ENCODE data around the gene USP35. TPM values are rescaled to one million over a fixed set of nuclear protein-coding genes. Genes with fewer than 3 reads are reported as not detected.

USP35 gene
- total RNA-seq, 2 donors from 2014 or later = 8.0 to 8.6 TPM

GRCh38 chr11:78200061-78200460 lies 11.3 kb downstream of the USP35 start:
- Histone ChIP-seq H3K27me3 (no peaks in the 10 kb centered on the region), H3K36me3 (peaks cover 29% of the 10 kb centered on the region), H3K4me3 (no peak overlapping the region), H3K27ac (no peak overlapping the region), H3K9me3 (no peaks in the 10 kb centered on the region), H3K4me1 (peaks cover 0 to 12% of the 10 kb centered on the region in 2 donors)
- TF ChIP-seq, protein P1, sequence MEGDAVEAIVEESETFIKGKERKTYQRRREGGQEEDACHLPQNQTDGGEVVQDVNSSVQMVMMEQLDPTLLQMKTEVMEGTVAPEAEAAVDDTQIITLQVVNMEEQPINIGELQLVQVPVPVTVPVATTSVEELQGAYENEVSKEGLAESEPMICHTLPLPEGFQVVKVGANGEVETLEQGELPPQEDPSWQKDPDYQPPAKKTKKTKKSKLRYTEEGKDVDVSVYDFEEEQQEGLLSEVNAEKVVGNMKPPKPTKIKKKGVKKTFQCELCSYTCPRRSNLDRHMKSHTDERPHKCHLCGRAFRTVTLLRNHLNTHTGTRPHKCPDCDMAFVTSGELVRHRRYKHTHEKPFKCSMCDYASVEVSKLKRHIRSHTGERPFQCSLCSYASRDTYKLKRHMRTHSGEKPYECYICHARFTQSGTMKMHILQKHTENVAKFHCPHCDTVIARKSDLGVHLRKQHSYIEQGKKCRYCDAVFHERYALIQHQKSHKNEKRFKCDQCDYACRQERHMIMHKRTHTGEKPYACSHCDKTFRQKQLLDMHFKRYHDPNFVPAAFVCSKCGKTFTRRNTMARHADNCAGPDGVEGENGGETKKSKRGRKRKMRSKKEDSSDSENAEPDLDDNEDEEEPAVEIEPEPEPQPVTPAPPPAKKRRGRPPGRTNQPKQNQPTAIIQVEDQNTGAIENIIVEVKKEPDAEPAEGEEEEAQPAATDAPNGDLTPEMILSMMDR (IDR thresholded peaks at IDR 0.05) = no peak
- no peak for DNase-seq (ENCODE audit: low spot score)

GRCh38 chr11:78200553-78200952 lies 11.8 kb downstream of the USP35 start:
- no peak for DNase-seq (ENCODE audit: low spot score)
- Histone ChIP-seq H3K4me1 (peaks cover 0 to 12% of the 10 kb centered on the region in 2 donors), H3K27me3 (no peaks in the 10 kb centered on the region), H3K27ac (peak overlapping the region in 1 of 2 donors; percentile 50), H3K4me3 (no peak overlapping the region), H3K36me3 (peaks cover 32% of the 10 kb centered on the region), H3K9me3 (no peaks in the 10 kb centered on the region)
- TF ChIP-seq, protein P1 (IDR thresholded peaks at IDR 0.05) = no peak

- DNase-seq (ENCODE audit: low spot score) = no peak
- peaks cover 0 to 6% of the 10 kb centered on the region in 2 donors for H3K4me1 ChIP-seq
- peaks cover 36% of the 10 kb centered on the region for H3K36me3 ChIP-seq
- H3K27ac ChIP-seq = peak overlapping the region in 1 of 2 donors; percentile 50
- TF ChIP-seq, protein P1 (IDR thresholded peaks at IDR 0.05) = no peak
- H3K9me3 ChIP-seq = no peaks in the 10 kb centered on the region
- H3K4me3 ChIP-seq = no peak overlapping the region
- no peaks in the 10 kb centered on the region for H3K27me3 ChIP-seq
Observed at GRCh38 chr11:78201096-78201818, 12.5 kb downstream of the USP35 start.

DNA sequence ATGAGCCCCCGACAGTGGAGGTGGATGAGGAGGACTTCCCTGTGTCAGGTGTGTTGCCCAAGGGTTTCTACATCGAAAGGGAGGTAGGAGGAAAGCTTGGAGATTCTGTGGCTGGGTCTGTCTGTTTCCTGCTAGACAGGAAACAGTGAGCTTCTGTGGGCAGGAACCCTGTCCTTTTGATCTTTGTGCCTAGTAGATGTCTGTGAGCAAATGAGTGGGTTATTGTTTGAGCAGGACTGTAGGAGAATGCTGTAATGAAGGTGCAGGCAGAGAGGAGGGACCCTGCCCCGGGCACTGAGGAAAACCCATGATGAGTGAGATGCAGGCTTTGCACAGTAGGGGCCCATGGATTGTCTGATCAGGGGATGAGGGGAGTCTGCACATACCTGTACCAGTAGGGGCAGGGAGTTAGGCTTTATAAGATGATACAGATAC lies 14.0 kb downstream of the USP35 start:
- Histone ChIP-seq H3K36me3 (peaks cover 41% of the 10 kb centered on the region), H3K27ac (no peak overlapping the region), H3K4me1 (peaks cover 0 to 11% of the 10 kb centered on the region in 2 donors), H3K4me3 (no peak overlapping the region), H3K27me3 (no peaks in the 10 kb centered on the region), H3K9me3 (no peaks in the 10 kb centered on the region)
- TF ChIP-seq, protein P1 (IDR thresholded peaks at IDR 0.05) = no peak
- DNase-seq (ENCODE audit: low spot score) = no peak

- H3K27ac ChIP-seq = no peak overlapping the region
- peaks cover 0 to 15% of the 10 kb centered on the region in 2 donors for H3K4me1 ChIP-seq
- no peak for DNase-seq (ENCODE audit: low spot score)
- peaks cover 39% of the 10 kb centered on the region for H3K36me3 ChIP-seq
- no peaks in the 10 kb centered on the region for H3K27me3 ChIP-seq
- TF ChIP-seq, protein P1 (IDR thresholded peaks at IDR 0.05) = no peak
- H3K9me3 ChIP-seq = no peaks in the 10 kb centered on the region
- H3K4me3 ChIP-seq = no peak overlapping the region
Observed at GRCh38 chr11:78203184-78203583, 14.5 kb downstream of the USP35 start.
